ENCODE results near the gene GBP6.

DNA sequence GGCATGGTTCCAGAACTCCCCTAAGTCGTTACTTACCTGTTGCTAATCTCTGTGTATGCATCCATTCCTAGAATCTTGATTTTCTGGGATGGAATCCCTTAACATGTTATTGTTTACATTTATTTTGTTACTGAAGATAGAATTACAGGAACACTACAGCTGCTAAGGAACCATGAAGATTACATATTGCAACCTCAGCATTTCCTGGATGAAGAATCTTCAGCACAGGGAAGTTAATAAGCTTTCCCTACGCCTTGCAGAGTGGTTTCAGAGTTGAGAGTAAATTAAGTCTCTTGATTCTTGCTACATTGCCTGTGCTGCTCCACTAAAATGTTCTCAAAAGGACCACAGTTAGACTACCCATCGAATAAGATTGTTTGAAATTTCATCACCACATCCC lies 31.4 kb upstream of the GBP6 start:
- TF ChIP-seq, protein P1, sequence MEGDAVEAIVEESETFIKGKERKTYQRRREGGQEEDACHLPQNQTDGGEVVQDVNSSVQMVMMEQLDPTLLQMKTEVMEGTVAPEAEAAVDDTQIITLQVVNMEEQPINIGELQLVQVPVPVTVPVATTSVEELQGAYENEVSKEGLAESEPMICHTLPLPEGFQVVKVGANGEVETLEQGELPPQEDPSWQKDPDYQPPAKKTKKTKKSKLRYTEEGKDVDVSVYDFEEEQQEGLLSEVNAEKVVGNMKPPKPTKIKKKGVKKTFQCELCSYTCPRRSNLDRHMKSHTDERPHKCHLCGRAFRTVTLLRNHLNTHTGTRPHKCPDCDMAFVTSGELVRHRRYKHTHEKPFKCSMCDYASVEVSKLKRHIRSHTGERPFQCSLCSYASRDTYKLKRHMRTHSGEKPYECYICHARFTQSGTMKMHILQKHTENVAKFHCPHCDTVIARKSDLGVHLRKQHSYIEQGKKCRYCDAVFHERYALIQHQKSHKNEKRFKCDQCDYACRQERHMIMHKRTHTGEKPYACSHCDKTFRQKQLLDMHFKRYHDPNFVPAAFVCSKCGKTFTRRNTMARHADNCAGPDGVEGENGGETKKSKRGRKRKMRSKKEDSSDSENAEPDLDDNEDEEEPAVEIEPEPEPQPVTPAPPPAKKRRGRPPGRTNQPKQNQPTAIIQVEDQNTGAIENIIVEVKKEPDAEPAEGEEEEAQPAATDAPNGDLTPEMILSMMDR (IDR thresholded peaks at IDR 0.05; ENCODE audit: insufficient read depth, low read length, poor library complexity, severe bottlenecking), result no peak
- no peak for TF ChIP-seq EZH2phosphoT487 (conservative IDR thresholded peaks at IDR 0.05; ENCODE audit: low read length)

All from SU-DHL-6 (cell line).